ENCODE results near the gene CLMN.
"Not testable (repeated sequence)": the region's sequence is repeated elsewhere in the genome, so short reads cannot be mapped to it uniquely, and the experiment has no call there.

Gene CLMN

DNA sequence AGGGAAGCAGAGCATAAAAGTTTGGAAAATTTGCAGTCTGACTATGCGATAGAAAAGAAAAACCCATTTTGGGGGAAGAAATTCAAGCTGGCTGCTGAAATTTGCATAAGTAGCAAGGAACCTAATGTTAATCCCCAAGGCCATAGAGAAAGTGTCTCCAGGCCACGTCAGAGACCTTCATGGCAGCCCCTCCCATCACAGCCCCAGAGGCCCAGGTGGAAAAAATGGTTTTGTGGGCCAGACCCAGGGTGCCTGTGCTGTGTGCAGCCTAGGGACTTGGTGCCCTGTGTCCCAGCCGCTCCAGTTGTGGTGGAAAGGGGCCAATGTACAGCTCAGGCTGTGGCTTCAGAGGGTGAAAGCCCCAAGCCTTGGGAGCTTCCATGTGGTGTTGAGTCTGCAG, 35.9 kb downstream of the CLMN start:
- not testable (repeated sequence) for H3K27ac Mint-ChIP-seq; H3K4me1 Mint-ChIP-seq (ENCODE audit: low read depth); H3K9me3 Mint-ChIP-seq; H3K27me3 Mint-ChIP-seq (ENCODE audit: low read depth); H3K4me3 Mint-ChIP-seq; H3K36me3 Mint-ChIP-seq (ENCODE audit: low read depth)

DNA sequence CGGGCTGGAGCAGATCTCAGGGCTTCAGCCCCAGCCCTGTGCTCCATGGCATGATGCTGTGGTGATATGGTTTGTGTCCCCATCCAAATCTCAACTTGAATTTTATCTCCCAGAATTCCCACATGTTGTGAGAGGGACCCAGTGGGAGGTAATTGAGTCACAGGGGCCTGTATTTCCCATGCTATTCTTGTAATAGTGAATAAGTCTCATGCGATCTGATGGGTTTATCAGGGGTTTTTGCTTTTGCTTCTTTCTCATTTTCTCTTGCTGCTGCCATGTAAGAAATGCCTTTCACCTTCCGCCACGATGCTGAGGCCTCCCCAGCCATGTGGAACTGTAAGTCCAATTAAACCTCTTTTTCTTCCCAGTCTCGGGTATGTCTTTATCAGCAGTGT, 36.7 kb downstream of the CLMN start:
- H3K27ac Mint-ChIP-seq; H3K27me3 Mint-ChIP-seq (ENCODE audit: low read depth); H3K4me3 Mint-ChIP-seq; H3K36me3 Mint-ChIP-seq (ENCODE audit: low read depth); H3K4me1 Mint-ChIP-seq (ENCODE audit: low read depth); H3K9me3 Mint-ChIP-seq: not testable (repeated sequence)

DNA sequence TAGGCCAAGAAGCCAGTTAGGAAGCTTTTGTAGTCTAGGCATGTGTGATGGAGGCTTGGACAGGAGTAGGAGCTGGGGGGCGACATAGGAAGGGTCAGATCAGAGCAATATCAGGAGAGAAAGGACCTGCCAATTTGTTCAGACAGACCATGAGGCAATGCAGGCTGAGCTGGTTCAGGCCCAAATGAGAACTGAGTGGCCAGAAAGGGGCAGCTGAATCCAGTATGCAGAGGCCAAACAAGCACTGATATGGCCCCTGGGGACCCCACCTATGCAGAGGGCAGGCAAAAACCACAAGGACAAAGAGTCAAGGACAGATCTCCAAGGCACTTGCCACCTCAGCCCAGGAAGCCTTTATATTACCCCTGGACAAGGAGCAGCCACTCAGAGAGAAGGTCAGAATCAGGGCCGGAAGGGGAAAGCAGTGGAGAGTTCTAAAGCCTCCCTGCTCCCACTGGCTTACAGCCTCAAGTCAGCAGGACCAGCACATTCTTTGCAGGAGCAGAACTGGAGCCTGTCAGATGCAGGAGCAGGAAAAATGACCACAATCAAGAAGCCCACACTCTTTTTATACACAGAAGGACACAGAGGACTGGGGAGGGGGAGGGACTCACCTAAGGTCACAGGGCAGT, 37.2 kb downstream of the CLMN start:
- Mint-ChIP-seq H3K36me3 (ENCODE audit: low read depth) (no peaks in the 10 kb centered on the region), H3K4me1 (ENCODE audit: low read depth) (no peaks in the 10 kb centered on the region), H3K27me3 (ENCODE audit: low read depth) (peaks cover 7% of the 10 kb centered on the region), H3K9me3 (no peaks in the 10 kb centered on the region), H3K4me3 (no peak overlapping the region), H3K27ac (no peak overlapping the region)

DNA sequence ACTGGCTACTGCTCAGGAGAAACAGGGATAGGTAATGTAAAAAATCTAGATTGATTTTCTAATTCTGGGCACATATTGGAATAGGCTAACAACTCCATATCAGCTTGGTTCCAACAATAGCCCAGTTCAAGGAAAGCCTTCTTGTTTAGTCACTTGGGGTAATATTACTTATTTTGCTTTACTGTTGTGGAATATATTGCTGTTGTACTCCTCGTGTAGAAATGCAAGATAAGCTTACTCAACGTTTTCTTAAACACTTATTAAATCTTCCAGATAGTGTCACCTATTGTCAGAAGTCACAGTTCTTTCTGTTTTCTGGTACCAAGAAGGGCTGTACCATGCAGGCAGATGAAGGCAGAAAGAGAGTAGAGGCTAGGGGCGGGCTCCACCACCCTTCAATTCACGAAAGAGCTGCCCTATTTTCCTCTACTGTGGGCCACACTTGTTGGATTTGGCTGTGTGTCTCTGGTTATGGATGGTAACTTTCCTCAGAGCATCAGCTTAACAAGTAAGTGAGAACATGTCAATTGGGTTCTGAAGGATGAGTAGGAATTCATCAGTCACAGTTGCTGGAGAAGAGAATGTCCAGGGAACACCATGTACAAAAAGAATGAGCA, 38.0 kb downstream of the CLMN start:
- Mint-ChIP-seq H3K36me3 (ENCODE audit: low read depth) (no peaks in the 10 kb centered on the region), H3K9me3 (no peaks in the 10 kb centered on the region), H3K4me1 (ENCODE audit: low read depth) (no peaks in the 10 kb centered on the region), H3K27me3 (ENCODE audit: low read depth) (peaks cover 4% of the 10 kb centered on the region), H3K27ac (no peak overlapping the region), H3K4me3 (no peak overlapping the region)

DNA sequence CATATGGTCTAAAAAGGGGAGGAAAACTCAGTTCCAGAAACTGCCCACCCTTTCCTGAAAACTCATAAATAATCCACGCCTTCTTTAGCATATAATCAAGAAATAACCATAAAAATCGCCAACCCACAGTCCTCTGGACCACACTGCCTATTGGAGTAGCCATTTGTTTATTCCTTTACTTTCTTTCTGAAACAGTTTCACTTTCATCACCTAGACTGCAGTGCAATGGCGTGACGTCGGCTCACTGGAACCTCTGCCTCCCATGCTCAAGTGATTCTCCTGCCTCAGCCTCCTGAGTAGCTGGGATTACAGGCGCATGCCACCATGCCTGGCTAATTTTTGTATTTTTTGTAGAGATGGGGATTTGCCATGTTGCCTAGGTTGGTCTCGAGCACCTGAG, 44.2 kb downstream of the CLMN start:
- Mint-ChIP-seq H3K36me3 (ENCODE audit: low read depth) (no peaks in the 10 kb centered on the region), H3K27me3 (ENCODE audit: low read depth) (peaks cover 5% of the 10 kb centered on the region), H3K27ac (no peak overlapping the region), H3K4me3 (no peak overlapping the region), H3K9me3 (no peaks in the 10 kb centered on the region), H3K4me1 (ENCODE audit: low read depth) (peaks cover 2% of the 10 kb centered on the region)

DNA sequence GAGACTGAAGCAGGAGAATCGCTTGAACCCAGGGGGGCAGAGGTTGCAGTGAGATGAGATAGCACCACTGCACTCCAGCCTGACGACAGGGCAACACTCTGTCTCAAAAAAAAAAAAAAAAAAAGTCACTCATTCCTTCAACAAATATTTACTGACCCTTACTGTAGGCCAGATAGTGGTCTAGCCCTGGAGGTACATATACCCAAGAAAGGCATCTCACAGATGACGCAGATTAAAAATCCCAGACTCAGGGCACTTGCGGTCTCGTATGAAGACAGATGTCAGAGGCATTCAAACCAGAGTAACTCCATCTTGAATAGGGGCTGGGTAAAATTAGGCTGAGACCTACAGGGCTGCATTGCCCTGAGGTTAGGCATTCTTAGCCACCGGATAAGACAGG, 44.8 kb downstream of the CLMN start:
- peaks cover 2% of the 10 kb centered on the region for H3K4me1 Mint-ChIP-seq (ENCODE audit: low read depth)
- H3K4me3 Mint-ChIP-seq = no peak overlapping the region
- peaks cover 5% of the 10 kb centered on the region for H3K27me3 Mint-ChIP-seq (ENCODE audit: low read depth)
- H3K36me3 Mint-ChIP-seq (ENCODE audit: low read depth) = no peaks in the 10 kb centered on the region
- no peak overlapping the region for H3K27ac Mint-ChIP-seq
- H3K9me3 Mint-ChIP-seq = no peaks in the 10 kb centered on the region

DNA sequence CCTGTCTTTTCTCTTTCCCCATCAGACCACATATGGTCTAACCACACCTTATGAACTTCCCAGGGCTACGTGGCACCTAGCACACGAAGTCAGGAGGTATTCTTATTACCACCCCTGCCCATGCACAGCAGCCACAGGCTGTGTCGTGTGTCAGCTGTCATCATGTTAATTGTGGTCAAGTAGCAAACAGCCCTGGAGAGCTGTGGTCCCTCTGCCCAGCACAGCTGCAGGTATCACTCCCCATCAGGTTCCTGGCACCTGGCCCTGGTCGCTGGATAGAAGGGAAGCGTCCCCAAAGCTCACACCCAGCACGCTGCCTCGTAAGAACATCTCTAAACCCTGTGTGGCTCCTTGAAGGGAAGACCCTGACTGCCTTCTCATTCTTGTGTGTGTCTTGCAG, 45.4 kb downstream of the CLMN start:
- H3K27me3 Mint-ChIP-seq (ENCODE audit: low read depth) = peaks cover 5% of the 10 kb centered on the region

DNA sequence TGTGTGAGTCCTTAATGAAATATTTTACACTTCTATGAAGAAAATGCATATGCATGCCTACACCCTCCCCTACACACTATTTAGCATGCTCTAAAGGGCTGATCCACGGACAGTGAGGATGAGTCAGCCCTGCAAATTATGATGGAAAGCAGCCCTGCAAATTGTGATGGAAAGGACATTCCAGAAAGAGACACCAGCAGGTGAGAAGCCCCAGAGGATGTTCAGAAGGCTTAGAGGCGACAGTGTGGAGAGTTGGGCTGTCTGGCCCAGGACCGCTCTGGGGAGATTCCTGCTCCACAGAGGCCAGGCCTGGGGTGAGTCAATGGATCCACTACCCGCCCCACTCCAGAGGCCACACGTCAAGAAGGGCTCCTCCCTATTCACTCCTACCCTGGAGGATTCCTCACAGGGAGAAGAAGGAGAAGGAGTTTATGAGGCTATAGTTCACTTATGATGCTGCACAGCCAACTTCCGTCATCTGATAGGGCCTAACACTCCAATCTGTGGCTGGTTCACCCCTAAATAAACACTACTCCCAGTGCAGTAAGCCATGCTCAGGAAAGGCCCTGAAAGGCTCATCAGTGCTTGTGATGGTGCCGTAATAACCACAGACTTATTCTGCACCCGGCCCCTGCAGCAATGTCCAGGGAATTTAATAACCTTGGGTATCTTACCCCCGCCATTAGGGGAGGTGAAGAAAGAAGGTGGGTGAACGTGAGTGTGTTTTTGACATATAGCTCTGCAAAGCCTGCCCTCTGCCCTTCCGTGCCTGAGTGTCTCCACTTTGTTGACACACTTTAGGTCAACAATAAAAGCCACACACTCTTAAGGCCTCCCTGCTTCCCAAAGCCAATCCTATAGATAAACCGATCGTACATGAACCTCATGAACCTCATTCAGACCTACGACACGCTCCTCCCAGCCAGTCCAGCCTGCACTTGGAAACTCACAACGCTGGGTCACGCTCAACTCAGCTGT, 46.4 kb downstream of the CLMN start:
- H3K27me3 Mint-ChIP-seq (ENCODE audit: low read depth) = peaks cover 5% of the 10 kb centered on the region
- H3K4me3 Mint-ChIP-seq = no peak overlapping the region
- peaks cover 2% of the 10 kb centered on the region for H3K4me1 Mint-ChIP-seq (ENCODE audit: low read depth)
- H3K27ac Mint-ChIP-seq = no peak overlapping the region
- no peaks in the 10 kb centered on the region for H3K36me3 Mint-ChIP-seq (ENCODE audit: low read depth)
- H3K9me3 Mint-ChIP-seq = no peaks in the 10 kb centered on the region

More for the DNA sequence above, 45.4 kb downstream of the CLMN start:
- H3K27ac Mint-ChIP-seq = no peak overlapping the region
- no peaks in the 10 kb centered on the region for H3K9me3 Mint-ChIP-seq
- H3K4me3 Mint-ChIP-seq = no peak overlapping the region
- H3K4me1 Mint-ChIP-seq (ENCODE audit: low read depth) = peaks cover 2% of the 10 kb centered on the region
- H3K36me3 Mint-ChIP-seq (ENCODE audit: low read depth) = no peaks in the 10 kb centered on the region

DNA sequence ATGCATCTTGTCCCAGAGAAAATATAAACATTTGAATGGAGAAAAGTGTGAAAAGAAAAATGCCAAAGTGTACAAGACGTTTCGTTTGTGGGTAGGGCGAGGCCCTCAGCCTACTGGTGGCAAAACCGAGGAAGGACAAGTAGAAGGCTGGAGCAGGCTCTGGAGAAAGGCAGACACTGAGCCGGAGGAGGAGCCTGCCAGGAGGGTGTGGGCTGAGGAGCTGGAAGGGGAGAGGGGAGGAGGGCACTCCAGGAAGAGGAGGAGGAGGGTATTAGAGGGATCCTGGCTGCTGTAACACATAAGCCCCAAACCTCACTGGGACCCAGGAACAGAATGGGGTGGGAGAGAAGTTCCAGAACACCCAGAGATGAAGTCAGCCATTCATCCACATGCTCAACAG, 47.7 kb downstream of the CLMN start:
- peaks cover 10% of the 10 kb centered on the region for H3K4me1 Mint-ChIP-seq (ENCODE audit: low read depth)
- no peak overlapping the region for H3K27ac Mint-ChIP-seq
- no peak overlapping the region for H3K4me3 Mint-ChIP-seq
- no peaks in the 10 kb centered on the region for H3K36me3 Mint-ChIP-seq (ENCODE audit: low read depth)
- peaks cover 5% of the 10 kb centered on the region for H3K27me3 Mint-ChIP-seq (ENCODE audit: low read depth)
- H3K9me3 Mint-ChIP-seq = no peaks in the 10 kb centered on the region

DNA sequence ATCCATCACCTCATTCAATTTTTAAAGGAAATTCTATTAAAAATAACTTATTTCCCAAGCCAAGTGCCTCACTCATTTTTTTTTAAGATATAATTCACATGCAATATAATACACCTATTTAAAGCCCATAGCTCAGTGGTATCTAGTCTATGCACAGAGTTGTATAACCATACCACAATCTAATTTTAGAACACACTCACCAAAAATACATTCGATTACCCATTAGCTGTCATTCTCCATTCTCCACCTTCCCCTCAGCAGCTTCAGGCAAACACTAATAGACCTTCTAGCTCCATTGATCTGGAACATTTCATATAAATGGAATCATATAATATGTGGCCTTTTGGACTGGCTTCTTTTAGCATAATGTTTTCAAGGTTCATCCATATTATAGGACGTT, 49.5 kb downstream of the CLMN start:
- Mint-ChIP-seq H3K9me3 (no peaks in the 10 kb centered on the region), H3K27ac (no peak overlapping the region), H3K27me3 (ENCODE audit: low read depth) (peaks cover 9% of the 10 kb centered on the region), H3K4me3 (no peak overlapping the region), H3K36me3 (ENCODE audit: low read depth) (no peaks in the 10 kb centered on the region), H3K4me1 (ENCODE audit: low read depth) (peaks cover 23% of the 10 kb centered on the region)

DNA sequence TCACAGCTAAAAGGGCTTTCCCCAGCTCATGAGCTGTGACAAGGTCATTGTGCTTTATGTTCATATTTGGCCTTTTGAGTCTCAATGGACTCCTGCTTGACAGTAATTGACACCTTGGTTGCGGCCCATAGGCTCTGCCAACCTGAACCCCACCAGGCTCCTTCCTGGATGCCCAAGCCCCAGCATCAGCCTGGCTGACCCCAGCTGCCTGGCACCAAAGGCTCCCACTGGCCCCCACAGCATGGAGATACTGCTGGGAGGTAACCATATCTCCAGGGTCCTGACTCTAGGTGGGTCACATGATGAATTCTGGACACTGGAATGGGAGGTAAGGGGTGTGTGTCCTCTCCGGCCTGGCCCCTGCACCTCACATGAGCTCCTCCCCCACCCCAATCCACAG, 50.2 kb downstream of the CLMN start:
- H3K4me3 Mint-ChIP-seq = no peak overlapping the region
- peaks cover 9% of the 10 kb centered on the region for H3K27me3 Mint-ChIP-seq (ENCODE audit: low read depth)
- no peaks in the 10 kb centered on the region for H3K36me3 Mint-ChIP-seq (ENCODE audit: low read depth)
- no peaks in the 10 kb centered on the region for H3K9me3 Mint-ChIP-seq
- H3K27ac Mint-ChIP-seq = no peak overlapping the region
- H3K4me1 Mint-ChIP-seq (ENCODE audit: low read depth) = peaks cover 25% of the 10 kb centered on the region

DNA sequence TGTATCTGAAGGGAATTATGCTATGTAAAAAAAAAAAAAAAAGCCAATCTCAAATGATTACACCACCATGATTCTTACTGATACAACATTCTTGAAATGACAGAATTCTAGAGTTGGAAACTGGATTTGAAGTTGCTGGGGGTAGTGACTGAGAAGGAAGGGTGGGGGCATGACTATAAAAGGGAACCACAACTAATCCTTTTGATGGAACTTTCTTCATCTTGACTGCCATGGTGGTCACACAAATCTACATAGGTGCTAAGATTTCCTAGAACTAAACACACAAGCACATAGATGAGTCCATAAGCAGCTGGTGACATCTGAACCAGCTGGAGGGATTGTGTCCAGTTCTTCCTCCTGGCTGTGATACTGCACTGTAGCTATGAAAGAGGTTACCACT, 51.4 kb downstream of the CLMN start:
- peaks cover 9% of the 10 kb centered on the region for H3K27me3 Mint-ChIP-seq (ENCODE audit: low read depth)
- H3K4me1 Mint-ChIP-seq (ENCODE audit: low read depth) = peaks cover 22% of the 10 kb centered on the region
- H3K27ac Mint-ChIP-seq = no peak overlapping the region
- no peaks in the 10 kb centered on the region for H3K9me3 Mint-ChIP-seq
- no peaks in the 10 kb centered on the region for H3K36me3 Mint-ChIP-seq (ENCODE audit: low read depth)
- H3K4me3 Mint-ChIP-seq = no peak overlapping the region

DNA sequence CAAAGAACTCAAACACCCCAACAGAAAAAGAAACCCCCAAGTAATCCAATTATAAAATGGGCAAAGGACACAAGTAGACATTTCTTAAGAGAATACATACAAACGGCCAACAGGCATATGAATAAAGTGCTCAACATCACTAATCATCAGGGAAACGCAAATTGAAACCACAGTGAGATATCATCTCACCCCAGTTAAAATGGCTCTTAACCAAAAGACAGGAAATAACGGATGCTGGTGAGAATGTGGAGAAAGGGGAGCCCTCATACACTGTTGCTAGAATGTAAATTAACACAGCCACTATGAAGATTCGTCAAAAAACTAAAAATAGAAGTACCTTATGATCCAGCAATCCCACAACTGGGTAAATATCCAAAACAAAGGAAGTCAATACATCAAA, 52.4 kb downstream of the CLMN start:
- Mint-ChIP-seq H3K27ac (no peak overlapping the region), H3K9me3 (no peaks in the 10 kb centered on the region), H3K4me3 (no peak overlapping the region), H3K4me1 (ENCODE audit: low read depth) (peaks cover 22% of the 10 kb centered on the region), H3K27me3 (ENCODE audit: low read depth) (peaks cover 9% of the 10 kb centered on the region), H3K36me3 (ENCODE audit: low read depth) (no peaks in the 10 kb centered on the region)

DNA sequence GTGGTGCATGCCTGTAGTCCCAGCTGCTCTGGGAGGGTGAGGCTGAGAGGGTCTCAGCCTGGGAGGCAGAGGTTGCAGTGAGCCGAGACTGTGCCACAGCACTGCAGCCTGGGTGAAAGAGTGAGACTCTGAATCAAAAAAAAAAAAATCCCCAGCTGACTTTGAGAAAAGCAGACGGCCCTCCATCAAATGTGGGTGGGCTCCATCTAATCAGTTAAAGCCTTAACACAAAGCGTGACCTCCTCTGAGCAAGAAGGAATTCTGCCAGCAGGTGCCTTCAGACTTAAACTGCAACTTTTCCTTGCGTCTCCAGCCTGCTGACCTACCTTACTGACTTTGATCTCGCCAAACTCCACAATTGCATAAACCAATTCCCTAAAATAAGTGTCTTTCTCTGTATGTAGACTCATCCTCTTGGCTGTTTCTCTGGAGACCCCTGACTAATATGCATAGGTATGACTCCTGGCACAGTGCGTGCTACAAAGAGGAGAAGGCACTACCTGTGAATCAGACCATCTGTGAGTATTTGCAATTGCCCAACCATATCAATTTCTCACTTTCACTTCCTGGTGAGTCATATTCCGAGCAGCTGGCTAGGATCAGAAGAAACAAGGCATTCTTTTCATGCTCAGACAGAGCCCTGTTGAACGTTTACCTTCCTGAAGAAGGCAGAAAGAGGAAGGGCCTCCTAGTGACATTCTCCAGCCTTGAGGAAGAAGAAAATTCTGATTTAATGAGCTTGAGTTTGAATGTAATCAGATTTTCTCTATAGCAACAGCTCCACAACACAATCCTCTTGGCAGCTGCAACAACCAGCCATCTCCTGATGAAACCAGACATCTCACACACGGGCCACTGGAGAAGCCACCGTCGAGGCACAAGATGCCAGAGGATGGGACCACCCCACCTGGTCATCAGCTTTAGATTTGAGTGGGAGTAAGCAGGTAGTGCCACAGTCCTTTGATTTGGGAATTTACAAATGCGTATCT, 54.3 kb downstream of the CLMN start:
- peak overlapping the region; percentile 23 for H3K27ac Mint-ChIP-seq
- no peaks in the 10 kb centered on the region for H3K36me3 Mint-ChIP-seq (ENCODE audit: low read depth)
- no peaks in the 10 kb centered on the region for H3K9me3 Mint-ChIP-seq
- no peak overlapping the region for H3K4me3 Mint-ChIP-seq
- peaks cover 22% of the 10 kb centered on the region for H3K4me1 Mint-ChIP-seq (ENCODE audit: low read depth)
- H3K27me3 Mint-ChIP-seq (ENCODE audit: low read depth) = peaks cover 5% of the 10 kb centered on the region
